Gastrocnemius medialis (tissue), 4 donors: Measurements from ENCODE around the gene RUNDC3A. TPM values are rescaled to one million over a fixed set of nuclear protein-coding genes. Genes with fewer than 3 reads are reported as not detected.

Experiments
- ATAC-seq, 2 donors: fragments of 150-250 bp; one replicate each; pipeline ENCODE4 v1.9.1; 2016
- DNase-seq, 2 donors: peaks; one replicate each; pipeline ENCODE4 v3.0.0-alpha.2; 2019
- H3K27ac ChIP-seq, 4 donors: fragments of 200-600 bp; sonication (generic); 1 replicate in 1 of 4; 2 replicates in 3 of 4; pipeline ENCODE4 v1.5.1; 2016 to 2018; ENCODE audit warnings: mild to moderate bottlenecking in 2 of 4, moderate library complexity in 1 of 4
- H3K27me3 ChIP-seq, 3 donors: fragments of 200-600 bp; sonication (generic) in 2 of 3; 1 replicate in 1 of 3; 2 replicates in 2 of 3; pipeline versions ENCODE4 v1.5.1 to v1.6.0; 2016 to 2019; ENCODE audit warnings: mild to moderate bottlenecking in 1 of 3, moderate library complexity in 1 of 3
- H3K36me3 ChIP-seq, 2 donors: fragments of 200-600 bp; sonication (generic) in 1 of 2; one replicate each; pipeline ENCODE4 v1.5.1; 2017 to 2018
- H3K4me1 ChIP-seq, 2 donors: fragments of 200-600 bp; sonication (generic) in 1 of 2; one replicate each; pipeline ENCODE4 v1.5.1; 2016 to 2017; ENCODE audit warnings: mild to moderate bottlenecking in 2 of 2
- H3K4me3 ChIP-seq, 4 donors: fragments of 200-600 bp; sonication (generic) in 3 of 4; 1 replicate in 1 of 4; 2 replicates in 3 of 4; pipeline ENCODE4 v1.5.1; 2016 to 2019; ENCODE audit warnings: mild to moderate bottlenecking in 2 of 4
- H3K9me3 ChIP-seq, 3 donors: fragments of 200-600 bp; sonication (generic) in 2 of 3; 1 replicate in 1 of 3; 2 replicates in 2 of 3; pipeline ENCODE4 v1.5.1; 2016 to 2019
- POLR2A ChIP-seq, 2 donors: fragments of 450-650 bp; IDR thresholded peaks; one replicate each; pipeline ENCODE4 v1.6.1; 2017; ENCODE audit warnings: antibody characterized with exemption in 2 of 2, mild to moderate bottlenecking in 2 of 2, moderate library complexity in 2 of 2
- in situ Hi-C, 4 donors: fragments of 200-750 bp; cut with MboI; loops; one replicate each; pipeline versions ENCODE4 v1.15.0 to v1.8.0; 2017; ENCODE audit warnings: low sequenced_read_pairs in 4 of 4
- intact Hi-C: fragments of 100-400 bp; cut with DNase I; formaldehyde crosslinking; loops from one replicate; pipeline ENCODE4 v1.15.1; 2023; ENCODE audit warnings: low total_unique reads
- total RNA-seq, 4 donors: library from RNA; depleted of rRNA; stranded (reverse); fragments of >200 nt; gene quantifications; one replicate each; pipeline versions ENCODE4 v1.1.0 to v1.2.3, GENCODE V29; 2016
- TF ChIP-seq, protein P1 (sequence below), 5 experiments: fragments of 450-650 bp in 3 of 5; fragments of 200-600 bp in 2 of 5; sonication (generic) in 2 of 5; IDR thresholded peaks in 4 of 5; conservative IDR thresholded peaks in 1 of 5; 1 replicate in 4 of 5; 2 replicates in 1 of 5; pipeline ENCODE4 v1.5.1; 2016 to 2019; ENCODE audit warnings: antibody characterized with exemption in 5 of 5, mild to moderate bottlenecking in 3 of 5, moderate library complexity in 3 of 5

RUNDC3A gene
- total RNA-seq, 4 donors from 2014 or later: not detected

DNA sequence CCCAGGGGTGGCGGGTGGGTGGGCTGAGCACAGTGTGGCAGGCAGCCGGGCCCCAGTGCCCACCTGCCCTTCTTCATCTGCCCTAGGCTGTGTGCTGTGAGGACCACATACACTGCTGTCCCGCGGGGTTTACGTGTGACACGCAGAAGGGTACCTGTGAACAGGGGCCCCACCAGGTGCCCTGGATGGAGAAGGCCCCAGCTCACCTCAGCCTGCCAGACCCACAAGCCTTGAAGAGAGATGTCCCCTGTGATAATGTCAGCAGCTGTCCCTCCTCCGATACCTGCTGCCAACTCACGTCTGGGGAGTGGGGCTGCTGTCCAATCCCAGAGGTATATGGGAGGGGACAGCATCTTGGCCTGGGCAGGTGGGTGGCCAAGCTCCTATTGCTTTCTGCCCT lies 43.1 kb downstream of the RUNDC3A start:
- Histone ChIP-seq H3K36me3 (peaks cover 0 to 36% of the 10 kb centered on the region in 2 donors), H3K4me1 (no peaks in the 10 kb centered on the region)

DNA sequence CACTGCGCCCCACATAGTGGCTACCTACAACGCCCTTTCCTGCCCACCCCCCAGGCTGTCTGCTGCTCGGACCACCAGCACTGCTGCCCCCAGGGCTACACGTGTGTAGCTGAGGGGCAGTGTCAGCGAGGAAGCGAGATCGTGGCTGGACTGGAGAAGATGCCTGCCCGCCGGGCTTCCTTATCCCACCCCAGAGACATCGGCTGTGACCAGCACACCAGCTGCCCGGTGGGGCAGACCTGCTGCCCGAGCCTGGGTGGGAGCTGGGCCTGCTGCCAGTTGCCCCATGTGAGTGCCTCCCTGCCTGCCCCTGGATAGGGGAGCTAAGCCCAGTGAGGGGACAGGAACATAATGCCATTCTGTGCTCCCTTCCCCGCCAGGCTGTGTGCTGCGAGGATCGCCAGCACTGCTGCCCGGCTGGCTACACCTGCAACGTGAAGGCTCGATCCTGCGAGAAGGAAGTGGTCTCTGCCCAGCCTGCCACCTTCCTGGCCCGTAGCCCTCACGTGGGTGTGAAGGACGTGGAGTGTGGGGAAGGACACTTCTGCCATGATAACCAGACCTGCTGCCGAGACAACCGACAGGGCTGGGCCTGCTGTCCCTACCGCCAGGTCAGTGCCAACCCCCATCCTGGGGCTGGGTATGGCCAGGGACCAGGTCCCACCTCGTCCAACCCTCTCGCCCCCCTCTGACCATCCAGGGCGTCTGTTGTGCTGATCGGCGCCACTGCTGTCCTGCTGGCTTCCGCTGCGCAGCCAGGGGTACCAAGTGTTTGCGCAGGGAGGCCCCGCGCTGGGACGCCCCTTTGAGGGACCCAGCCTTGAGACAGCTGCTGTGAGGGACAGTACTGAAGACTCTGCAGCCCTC lies 43.8 kb downstream of the RUNDC3A start:
- H3K36me3 ChIP-seq: peaks cover 0 to 36% of the 10 kb centered on the region in 2 donors
- no peak for DNase-seq

More for the DNA sequence above, 43.1 kb downstream of the RUNDC3A start:
- in situ Hi-C loops: no loop called here
- Histone ChIP-seq H3K27me3 (no peaks in the 10 kb centered on the region), H3K4me3 (no peak overlapping the region), H3K27ac (no peak overlapping the region), H3K9me3 (no peaks in the 10 kb centered on the region)
- intact Hi-C loops: no loop called here
- ATAC-seq: no peak
- DNase-seq: no peak
- TF ChIP-seq, protein P1, sequence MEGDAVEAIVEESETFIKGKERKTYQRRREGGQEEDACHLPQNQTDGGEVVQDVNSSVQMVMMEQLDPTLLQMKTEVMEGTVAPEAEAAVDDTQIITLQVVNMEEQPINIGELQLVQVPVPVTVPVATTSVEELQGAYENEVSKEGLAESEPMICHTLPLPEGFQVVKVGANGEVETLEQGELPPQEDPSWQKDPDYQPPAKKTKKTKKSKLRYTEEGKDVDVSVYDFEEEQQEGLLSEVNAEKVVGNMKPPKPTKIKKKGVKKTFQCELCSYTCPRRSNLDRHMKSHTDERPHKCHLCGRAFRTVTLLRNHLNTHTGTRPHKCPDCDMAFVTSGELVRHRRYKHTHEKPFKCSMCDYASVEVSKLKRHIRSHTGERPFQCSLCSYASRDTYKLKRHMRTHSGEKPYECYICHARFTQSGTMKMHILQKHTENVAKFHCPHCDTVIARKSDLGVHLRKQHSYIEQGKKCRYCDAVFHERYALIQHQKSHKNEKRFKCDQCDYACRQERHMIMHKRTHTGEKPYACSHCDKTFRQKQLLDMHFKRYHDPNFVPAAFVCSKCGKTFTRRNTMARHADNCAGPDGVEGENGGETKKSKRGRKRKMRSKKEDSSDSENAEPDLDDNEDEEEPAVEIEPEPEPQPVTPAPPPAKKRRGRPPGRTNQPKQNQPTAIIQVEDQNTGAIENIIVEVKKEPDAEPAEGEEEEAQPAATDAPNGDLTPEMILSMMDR (IDR thresholded peaks at IDR 0.05 in 4 of 5, conservative IDR thresholded peaks at IDR 0.05 in 1 of 5): no peak

DNA sequence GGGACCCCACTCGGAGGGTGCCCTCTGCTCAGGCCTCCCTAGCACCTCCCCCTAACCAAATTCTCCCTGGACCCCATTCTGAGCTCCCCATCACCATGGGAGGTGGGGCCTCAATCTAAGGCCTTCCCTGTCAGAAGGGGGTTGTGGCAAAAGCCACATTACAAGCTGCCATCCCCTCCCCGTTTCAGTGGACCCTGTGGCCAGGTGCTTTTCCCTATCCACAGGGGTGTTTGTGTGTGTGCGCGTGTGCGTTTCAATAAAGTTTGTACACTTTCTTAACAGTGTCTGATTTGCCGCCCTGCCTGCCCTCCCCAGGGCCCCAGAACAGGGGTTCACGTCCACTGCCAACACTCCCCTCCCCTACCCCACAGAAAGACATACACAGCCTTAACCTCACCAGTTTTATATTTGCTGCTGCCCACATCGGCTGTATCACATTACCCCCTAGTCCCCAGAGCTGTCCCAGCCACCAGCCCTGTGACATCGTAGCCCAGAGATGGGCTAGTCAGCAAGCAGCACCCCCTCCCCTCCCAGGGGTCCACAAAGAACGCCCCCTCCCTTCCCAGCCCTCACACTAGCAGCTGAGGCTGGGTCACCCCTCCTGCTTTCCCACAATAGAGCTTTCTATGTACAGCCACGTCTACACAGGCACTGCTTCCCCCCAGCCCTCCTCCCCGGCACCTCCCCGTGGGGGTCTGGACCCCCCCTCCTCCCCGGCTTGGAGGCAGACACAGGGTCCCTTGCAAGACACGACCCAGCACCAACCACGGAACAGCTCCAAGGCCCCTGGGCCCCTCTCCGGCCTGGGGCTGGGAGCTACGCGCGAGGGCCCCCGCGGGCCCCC lies 44.6 kb downstream of the RUNDC3A start:
- H3K27me3 ChIP-seq: no peaks in the 10 kb centered on the region
- H3K27ac ChIP-seq: no peak overlapping the region
- ATAC-seq (no peak), DNase-seq (no peak)
- intact Hi-C loops: no loop called here
- peaks cover 0 to 36% of the 10 kb centered on the region in 2 donors for H3K36me3 ChIP-seq
- no peaks in the 10 kb centered on the region for H3K4me1 ChIP-seq
- TF ChIP-seq, protein P1 (IDR thresholded peaks at IDR 0.05 in 4 of 5, conservative IDR thresholded peaks at IDR 0.05 in 1 of 5): no peak
- no peak for TF ChIP-seq POLR2A (IDR thresholded peaks at IDR 0.05)
- no peaks in the 10 kb centered on the region for H3K9me3 ChIP-seq
- in situ Hi-C loops: no loop called here
- peak overlapping the region in 1 of 4 donors; percentile 35 for H3K4me3 ChIP-seq

More for the DNA sequence above, 43.8 kb downstream of the RUNDC3A start:
- in situ Hi-C loops: no loop called here
- Histone ChIP-seq H3K4me1 (no peaks in the 10 kb centered on the region), H3K9me3 (no peaks in the 10 kb centered on the region), H3K27ac (no peak overlapping the region), H3K27me3 (no peaks in the 10 kb centered on the region), H3K4me3 (no peak overlapping the region)
- intact Hi-C loops: no loop called here
- no peak for TF ChIP-seq POLR2A (IDR thresholded peaks at IDR 0.05)
- ATAC-seq: no peak

DNA sequence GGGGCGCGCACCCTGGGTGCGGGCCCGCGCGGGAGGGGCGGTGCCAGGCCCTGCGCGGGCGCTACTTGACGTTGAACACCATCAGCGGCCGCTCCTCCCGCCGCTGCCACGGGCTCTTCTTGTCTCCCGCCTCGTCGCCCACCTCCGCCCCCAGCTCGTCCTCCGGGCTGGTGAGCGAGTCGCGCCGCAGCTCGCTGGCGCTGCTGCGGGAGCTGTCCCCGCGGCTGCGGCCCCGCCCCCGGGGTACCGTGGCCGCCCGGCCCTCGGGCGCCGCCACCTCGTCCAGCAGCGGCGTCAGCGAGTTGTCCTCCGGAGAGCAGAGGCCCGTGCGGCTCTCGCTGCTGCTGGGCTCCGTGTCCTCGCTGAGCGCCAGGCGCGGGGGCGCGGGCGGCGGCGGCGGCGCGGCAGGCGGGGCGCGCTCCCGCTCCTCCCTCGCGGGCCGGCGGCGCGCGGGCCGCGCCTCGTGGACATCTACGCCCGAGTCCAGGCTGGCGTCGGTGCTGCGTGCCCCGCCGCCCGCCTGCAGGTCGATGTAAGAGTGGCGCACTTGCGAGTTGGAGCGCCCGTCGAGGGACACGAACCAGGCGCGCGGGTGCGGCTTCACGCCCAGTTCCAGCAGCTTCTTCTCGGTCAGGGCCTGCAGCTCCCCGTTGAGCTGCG lies 45.4 kb downstream of the RUNDC3A start:
- ATAC-seq (peak; percentile 18 to 28), DNase-seq (no peak)
- intact Hi-C loops: no loop called here
- no peaks in the 10 kb centered on the region for H3K27me3 ChIP-seq
- no peak overlapping the region for H3K27ac ChIP-seq
- TF ChIP-seq, protein P1 (IDR thresholded peaks at IDR 0.05 in 4 of 5, conservative IDR thresholded peaks at IDR 0.05 in 1 of 5): no peak
- in situ Hi-C loops: no loop called here
- H3K9me3 ChIP-seq: no peaks in the 10 kb centered on the region
- H3K36me3 ChIP-seq: peaks cover 0 to 36% of the 10 kb centered on the region in 2 donors
- H3K4me1 ChIP-seq: no peaks in the 10 kb centered on the region
- H3K4me3 ChIP-seq: peak overlapping the region in 3 of 4 donors; percentile 18 to 35 (median 33)
